NCI-H2029 (cell line): Measurements from ENCODE around the gene MIA2.
"Not testable (repeated sequence)": the region's sequence is repeated elsewhere in the genome, so short reads cannot be mapped to it uniquely, and the experiment has no call there.

ENCODE experiments used
- DNase-seq: peaks from one replicate; lab custom pipeline; 2025; lab: John Stamatoyannopoulos, UW

Gene MIA2

GRCh38 chr14:39267608-39268005, 33.9 kb downstream of the MIA2 start:
- DNase-seq = peak; percentile 42

- DNase-seq = peak; percentile 20
These were observed 34.7 kb downstream of the MIA2 start for GRCh38 chr14:39268393-39268792.

GRCh38 chr14:39272918-39273317, 39.2 kb downstream of the MIA2 start:
- no peak for DNase-seq

- no peak for DNase-seq
These were observed 41.7 kb downstream of the MIA2 start for GRCh38 chr14:39275395-39275794.

- no peak for DNase-seq
These were observed 42.3 kb downstream of the MIA2 start for GRCh38 chr14:39276005-39276404.

GRCh38 chr14:39276579-39277114, 42.9 kb downstream of the MIA2 start:
- no peak for DNase-seq

- no peak for DNase-seq
These were observed 45.8 kb downstream of the MIA2 start for GRCh38 chr14:39279515-39279914.

- not testable (repeated sequence) for DNase-seq
These were observed 47.0 kb downstream of the MIA2 start for GRCh38 chr14:39280678-39281077.

GRCh38 chr14:39289523-39289922, 55.8 kb downstream of the MIA2 start:
- DNase-seq = no peak

- no peak for DNase-seq
These were observed 58.0 kb downstream of the MIA2 start for GRCh38 chr14:39291701-39292100.

GRCh38 chr14:39293629-39294028, 59.9 kb downstream of the MIA2 start:
- no peak for DNase-seq

- not testable (repeated sequence) for DNase-seq
These were observed 66.7 kb downstream of the MIA2 start for GRCh38 chr14:39300389-39300788.

- no peak for DNase-seq
These were observed 68.6 kb downstream of the MIA2 start for GRCh38 chr14:39302124-39302810.

GRCh38 chr14:39303115-39303514, 69.4 kb downstream of the MIA2 start:
- DNase-seq = no peak

GRCh38 chr14:39307815-39308214, 74.1 kb downstream of the MIA2 start:
- no peak for DNase-seq

GRCh38 chr14:39310051-39310450, 76.3 kb downstream of the MIA2 start:
- DNase-seq = no peak

- peak; percentile 12 for DNase-seq
These were observed 82.2 kb downstream of the MIA2 start for GRCh38 chr14:39315859-39316444.

- DNase-seq = no peak
These were observed 83.3 kb downstream of the MIA2 start for GRCh38 chr14:39316830-39317553.

- DNase-seq = no peak
These were observed 84.9 kb downstream of the MIA2 start for GRCh38 chr14:39318574-39318973.

GRCh38 chr14:39319381-39319780, 85.7 kb downstream of the MIA2 start:
- no peak for DNase-seq

- no peak for DNase-seq
These were observed 86.6 kb downstream of the MIA2 start for GRCh38 chr14:39320318-39320717.

- no peak for DNase-seq
These were observed 89.1 kb downstream of the MIA2 start for GRCh38 chr14:39322807-39323206.

- DNase-seq = no peak
These were observed 90.4 kb downstream of the MIA2 start for GRCh38 chr14:39324097-39324496.
